ENCODE data around the gene PON1. TPM values are rescaled to one million over a fixed set of nuclear protein-coding genes. Genes with fewer than 3 reads are reported as not detected.

Gene PON1
- total RNA-seq, 4 donors from 2014 or later: not detected

GRCh38 chr7:95319570-95319969 is 4.8 kb downstream of the PON1 start:
- H3K27ac ChIP-seq: no peak overlapping the region
- H3K4me1 ChIP-seq: no peaks in the 10 kb centered on the region
- TF ChIP-seq CTCF (IDR thresholded peaks at IDR 0.05) (no peak), POLR2A (IDR thresholded peaks at IDR 0.05) (no peak)
- no peak for DNase-seq
- no peaks in the 10 kb centered on the region for H3K9me3 ChIP-seq
- no peaks in the 10 kb centered on the region for H3K27me3 ChIP-seq
- no peaks in the 10 kb centered on the region for H3K36me3 ChIP-seq
- intact Hi-C loops (cut with DNase I; ENCODE audit: low total_unique reads): no loop called here
- H3K4me3 ChIP-seq: no peak overlapping the region

DNA sequence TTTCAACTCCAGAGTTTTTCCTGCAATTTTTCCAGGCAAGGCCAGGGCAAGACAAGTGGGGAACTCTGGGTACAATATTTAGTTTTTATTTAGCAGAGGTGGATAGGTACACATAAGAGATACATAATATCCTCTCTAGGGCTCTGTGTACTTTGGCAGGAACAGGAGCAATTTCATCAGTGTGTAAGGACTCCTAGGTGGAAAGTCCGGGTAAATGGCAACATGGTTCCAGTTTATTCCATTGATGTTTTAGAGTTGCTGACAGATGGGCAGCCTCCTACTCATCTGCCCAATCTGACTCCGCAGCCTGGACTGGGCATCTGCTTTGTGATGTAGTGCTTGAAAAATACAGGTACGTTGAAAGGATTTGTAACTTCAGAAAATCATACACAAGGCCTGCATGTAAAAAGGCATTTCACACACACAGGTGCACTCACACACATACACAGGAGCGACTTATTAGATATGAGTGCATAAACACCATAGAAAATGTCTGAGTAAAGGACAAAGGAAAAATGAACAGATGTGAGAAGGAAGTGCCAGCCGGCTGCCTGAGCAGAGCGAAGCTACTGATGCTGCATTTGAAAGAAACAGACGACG is 5.7 kb downstream of the PON1 start:
- TF ChIP-seq CTCF (IDR thresholded peaks at IDR 0.05) (no peak), POLR2A (IDR thresholded peaks at IDR 0.05) (no peak)
- intact Hi-C loops (cut with DNase I; ENCODE audit: low total_unique reads): no loop called here
- no peaks in the 10 kb centered on the region for H3K27me3 ChIP-seq
- H3K36me3 ChIP-seq: no peaks in the 10 kb centered on the region
- no peaks in the 10 kb centered on the region for H3K4me1 ChIP-seq
- no peak for DNase-seq
- no peak overlapping the region for H3K27ac ChIP-seq
- H3K4me3 ChIP-seq: no peak overlapping the region
- H3K9me3 ChIP-seq: no peaks in the 10 kb centered on the region

DNA sequence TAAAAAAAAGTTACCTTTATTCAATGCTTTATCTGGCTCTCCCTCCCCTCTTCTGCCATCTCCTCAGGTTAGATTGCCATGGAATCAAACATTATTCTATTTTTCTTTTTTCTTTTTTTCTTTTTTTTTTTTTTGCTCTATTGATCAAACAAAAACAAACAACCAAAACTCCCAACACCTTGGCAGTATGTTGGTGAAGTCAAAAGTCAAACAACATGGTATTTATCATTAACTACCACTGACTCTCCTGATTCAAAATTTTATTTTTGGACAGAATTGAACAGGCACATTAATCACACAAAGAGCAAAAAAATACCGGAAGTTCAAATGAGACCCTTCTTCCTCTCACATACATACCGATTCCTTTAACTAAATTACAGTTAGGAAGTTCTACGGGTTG is 6.4 kb downstream of the PON1 start:
- H3K9me3 ChIP-seq: no peaks in the 10 kb centered on the region
- no peaks in the 10 kb centered on the region for H3K27me3 ChIP-seq
- no peaks in the 10 kb centered on the region for H3K4me1 ChIP-seq
- H3K36me3 ChIP-seq: no peaks in the 10 kb centered on the region
- intact Hi-C loops (cut with DNase I; ENCODE audit: low total_unique reads): no loop called here
- H3K4me3 ChIP-seq: no peak overlapping the region
- H3K27ac ChIP-seq: no peak overlapping the region
- no peak for DNase-seq
- TF ChIP-seq CTCF (IDR thresholded peaks at IDR 0.05) (no peak), POLR2A (IDR thresholded peaks at IDR 0.05) (no peak)

GRCh38 chr7:95317546-95317945 is 6.8 kb downstream of the PON1 start:
- Histone ChIP-seq H3K36me3 (no peaks in the 10 kb centered on the region), H3K27me3 (no peaks in the 10 kb centered on the region), H3K27ac (no peak overlapping the region), H3K4me1 (no peaks in the 10 kb centered on the region), H3K4me3 (no peak overlapping the region), H3K9me3 (no peaks in the 10 kb centered on the region)
- no peak for DNase-seq
- intact Hi-C loops (cut with DNase I; ENCODE audit: low total_unique reads): no loop called here
- TF ChIP-seq CTCF (IDR thresholded peaks at IDR 0.05) (no peak), POLR2A (IDR thresholded peaks at IDR 0.05) (no peak)

DNA sequence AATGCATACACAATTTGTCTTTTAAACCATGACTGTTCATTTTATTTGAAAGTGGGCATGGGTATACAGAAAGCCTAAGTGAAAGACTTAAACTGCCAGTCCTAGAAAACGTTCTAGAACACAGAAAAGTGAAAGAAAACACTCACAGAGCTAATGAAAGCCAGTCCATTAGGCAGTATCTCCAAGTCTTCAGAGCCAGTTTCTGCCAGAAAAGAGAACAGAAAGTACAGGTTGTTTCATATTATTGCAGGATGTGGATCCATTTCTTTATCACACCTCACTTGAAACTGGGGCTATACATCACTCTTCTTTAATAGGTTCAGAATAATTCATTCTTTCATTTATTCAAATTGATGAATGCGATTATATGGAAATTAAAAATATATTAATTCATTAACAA is 7.7 kb downstream of the PON1 start:
- H3K4me1 ChIP-seq: no peaks in the 10 kb centered on the region
- no peaks in the 10 kb centered on the region for H3K36me3 ChIP-seq
- no peak overlapping the region for H3K4me3 ChIP-seq
- no peaks in the 10 kb centered on the region for H3K27me3 ChIP-seq
- intact Hi-C loops (cut with DNase I; ENCODE audit: low total_unique reads): no loop called here
- no peak for DNase-seq
- no peaks in the 10 kb centered on the region for H3K9me3 ChIP-seq
- H3K27ac ChIP-seq: no peak overlapping the region
- TF ChIP-seq POLR2A (IDR thresholded peaks at IDR 0.05) (no peak), CTCF (IDR thresholded peaks at IDR 0.05) (no peak)

All from uterus (tissue), 4 donors.